NCI-H146 treated with DMSO at 0.1 percent for 48 hours (cell line): ENCODE data around the gene TBC1D3I.
"Not testable (repeated sequence)": the region's sequence is repeated elsewhere in the genome, so short reads cannot be mapped to it uniquely, and the experiment has no call there.

ENCODE experiments used
- DNase-seq: peaks from one replicate; lab custom pipeline; 2025; ENCODE audit not compliant: unreplicated experiment; lab: John Stamatoyannopoulos, UW

TBC1D3I gene

GRCh38 chr17:36207383-36207782, 57.0 kb downstream of the TBC1D3I start:
- not testable (repeated sequence) for DNase-seq

GRCh38 chr17:36206486-36206821, 57.9 kb downstream of the TBC1D3I start:
- DNase-seq, result not testable (repeated sequence)

- no peak for DNase-seq
Observed at GRCh38 chr17:36205637-36206485, 58.5 kb downstream of the TBC1D3I start.

GRCh38 chr17:36204724-36205500, 59.5 kb downstream of the TBC1D3I start:
- no peak for DNase-seq
